Measurements from ENCODE around the gene GDE1.

GDE1 gene

DNA sequence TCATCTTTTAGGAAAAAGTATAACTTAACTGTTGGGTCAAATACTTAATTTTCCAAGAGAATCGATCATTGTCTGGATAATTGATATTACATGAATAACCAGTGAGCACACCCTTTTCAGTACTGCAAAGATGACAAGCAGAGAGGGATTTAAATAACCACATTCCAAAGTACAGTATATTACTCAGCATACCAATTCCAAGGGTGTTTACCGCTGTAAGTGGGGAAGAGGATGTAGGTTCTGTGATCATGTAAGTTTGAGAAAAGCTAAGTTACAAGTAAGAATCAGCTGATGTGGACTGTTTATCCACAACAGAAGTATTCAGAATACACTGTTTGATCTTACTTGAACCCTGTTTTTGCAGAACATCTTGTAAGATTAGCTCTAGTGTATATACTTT, 6.1 kb downstream of the GDE1 start:
- H3K9me3 ChIP-seq (replicated peaks; ENCODE audit: insufficient read depth, low read length), result no peaks in the 10 kb centered on the region
- peaks cover 7% of the 10 kb centered on the region; the same call in 1 of the 2 replicates for H3K36me3 ChIP-seq (replicated peaks; ENCODE audit: insufficient read depth, low read length)
- H3F3A ChIP-seq (ENCODE audit: insufficient read depth, low read length), result peaks cover 3% of the 10 kb centered on the region; the same call in 1 of the 2 replicates
- TF ChIP-seq EZH2phosphoT487 (IDR thresholded peaks at IDR 0.05; ENCODE audit: low read length) (no peak), CTCF (IDR thresholded peaks at IDR 0.05; ENCODE audit: low read length) (no peak), EZH2 (optimal IDR thresholded peaks at IDR 0.05; ENCODE audit: low read depth, low read length) (no peak)
- H3K27me3 ChIP-seq (replicated peaks; ENCODE audit: insufficient read depth, low read length), result no peaks in the 10 kb centered on the region
- peaks cover 59% of the 10 kb centered on the region for H3K79me2 ChIP-seq (ENCODE audit: low read length)
- DNase-seq, result no peak
- no peak overlapping the region for H3K27ac ChIP-seq (ENCODE audit: low read length)
- peaks cover 3% of the 10 kb centered on the region; the same call in 1 of the 2 replicates for H3K4me1 ChIP-seq (ENCODE audit: low read length)
- no peaks in the 10 kb centered on the region for H4K20me1 ChIP-seq (ENCODE audit: insufficient read depth, low read length)
- H2AFZ ChIP-seq (ENCODE audit: low read length), result no peak overlapping the region
- H3K4me2 ChIP-seq (ENCODE audit: low read depth, low read length), result no peak overlapping the region
- no peak overlapping the region for H3K9ac ChIP-seq (ENCODE audit: low read length)
- no peaks in the 10 kb centered on the region for H3K9me2 ChIP-seq (replicated peaks; ENCODE audit: insufficient read depth, low read length)
- H3K4me3 ChIP-seq (ENCODE audit: low read length), result no peak overlapping the region

- no peak for DNase-seq
- Histone ChIP-seq H3K79me2 (ENCODE audit: low read length) (peaks cover 38% of the 10 kb centered on the region), H3K36me3 (replicated peaks; ENCODE audit: insufficient read depth, low read length) (peaks cover 7% of the 10 kb centered on the region; the same call in 1 of the 2 replicates), H3K4me3 (ENCODE audit: low read length) (no peak overlapping the region), H4K20me1 (ENCODE audit: insufficient read depth, low read length) (no peaks in the 10 kb centered on the region), H3K9me3 (replicated peaks; ENCODE audit: insufficient read depth, low read length) (no peaks in the 10 kb centered on the region; the same call in 1 of the 2 replicates), H3K27ac (ENCODE audit: low read length) (no peak overlapping the region), H3K4me2 (ENCODE audit: low read depth, low read length) (no peak overlapping the region), H3K4me1 (ENCODE audit: low read length) (no peaks in the 10 kb centered on the region), H3K27me3 (replicated peaks; ENCODE audit: insufficient read depth, low read length) (no peaks in the 10 kb centered on the region), H3K9ac (ENCODE audit: low read length) (no peak overlapping the region), H2AFZ (ENCODE audit: low read length) (no peak overlapping the region), H3F3A (ENCODE audit: insufficient read depth, low read length) (no peaks in the 10 kb centered on the region), H3K9me2 (replicated peaks; ENCODE audit: insufficient read depth, low read length) (no peaks in the 10 kb centered on the region)
- no peak for TF ChIP-seq EZH2 (optimal IDR thresholded peaks at IDR 0.05; ENCODE audit: low read depth, low read length)
- no peak for TF ChIP-seq EZH2phosphoT487 (IDR thresholded peaks at IDR 0.05; ENCODE audit: low read length)
- TF ChIP-seq CTCF (IDR thresholded peaks at IDR 0.05; ENCODE audit: low read length), result no peak
These were observed 8.4 kb downstream of the GDE1 start for GRCh38 chr16:19513377-19514053.

DNA sequence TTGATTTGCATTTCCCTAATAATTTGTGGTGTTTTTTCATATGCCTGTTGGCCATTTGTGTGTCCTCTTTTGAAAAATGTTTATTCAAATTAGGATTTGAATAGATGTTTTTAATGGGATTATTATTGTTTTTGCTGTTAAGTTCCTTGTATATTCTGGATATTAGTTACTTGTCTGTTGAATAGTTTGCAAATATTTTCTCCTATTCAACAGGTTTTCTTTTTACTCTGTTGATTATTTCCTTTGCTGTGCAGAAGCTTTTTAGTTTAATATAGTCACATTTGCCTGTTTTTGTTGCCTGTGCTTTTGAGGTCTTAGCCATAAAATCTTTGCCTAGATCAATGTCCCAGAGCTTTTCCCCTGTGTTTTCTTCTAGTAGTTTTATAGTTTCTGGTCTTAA, 9.6 kb downstream of the GDE1 start:
- Histone ChIP-seq H3K9me3 (replicated peaks; ENCODE audit: insufficient read depth, low read length) (no peaks in the 10 kb centered on the region; the same call in 1 of the 2 replicates), H3F3A (ENCODE audit: insufficient read depth, low read length) (no peaks in the 10 kb centered on the region), H3K4me2 (ENCODE audit: low read depth, low read length) (no peak overlapping the region), H3K4me3 (ENCODE audit: low read length) (no peak overlapping the region), H3K79me2 (ENCODE audit: low read length) (peaks cover 28% of the 10 kb centered on the region), H3K4me1 (ENCODE audit: low read length) (no peaks in the 10 kb centered on the region), H4K20me1 (ENCODE audit: insufficient read depth, low read length) (no peaks in the 10 kb centered on the region), H3K27me3 (replicated peaks; ENCODE audit: insufficient read depth, low read length) (no peaks in the 10 kb centered on the region), H2AFZ (ENCODE audit: low read length) (no peak overlapping the region), H3K27ac (ENCODE audit: low read length) (no peak overlapping the region), H3K9ac (ENCODE audit: low read length) (no peak overlapping the region), H3K9me2 (replicated peaks; ENCODE audit: insufficient read depth, low read length) (no peaks in the 10 kb centered on the region), H3K36me3 (replicated peaks; ENCODE audit: insufficient read depth, low read length) (peaks cover 7% of the 10 kb centered on the region; the same call in 1 of the 2 replicates)
- no peak for DNase-seq
- no peak for TF ChIP-seq EZH2 (optimal IDR thresholded peaks at IDR 0.05; ENCODE audit: low read depth, low read length)
- TF ChIP-seq CTCF (IDR thresholded peaks at IDR 0.05; ENCODE audit: low read length), result no peak
- TF ChIP-seq EZH2phosphoT487 (IDR thresholded peaks at IDR 0.05; ENCODE audit: low read length), result no peak

All from MM.1S (cell line).